Measurements from ENCODE around the gene ZNF697.
"Not testable (repeated sequence)": the region's sequence is repeated elsewhere in the genome, so short reads cannot be mapped to it uniquely, and the experiment has no call there.

ZNF697 gene

GRCh38 chr1:119613769-119614720 lies 34.0 kb downstream of the ZNF697 start:
- H3K4me3 ChIP-seq (ENCODE audit: control insufficient read depth, low read depth, low read length) = no peak overlapping the region
- peak; percentile 77 for TF ChIP-seq CTCF (conservative IDR thresholded peaks at IDR 0.05; ENCODE audit: control insufficient read depth, insufficient read depth, low read depth, low read length)
- DNase-seq (ENCODE audit: low read depth) = peak; percentile 84

GRCh38 chr1:119611701-119612113 lies 36.4 kb downstream of the ZNF697 start:
- DNase-seq (ENCODE audit: low read depth) = peak; percentile 28
- peak; percentile 70 for TF ChIP-seq CTCF (conservative IDR thresholded peaks at IDR 0.05; ENCODE audit: control insufficient read depth, insufficient read depth, low read depth, low read length)
- H3K4me3 ChIP-seq (ENCODE audit: control insufficient read depth, low read depth, low read length) = no peak overlapping the region

- DNase-seq (ENCODE audit: low read depth); H3K4me3 ChIP-seq (ENCODE audit: control insufficient read depth, low read depth, low read length): not testable (repeated sequence)
Measured at GRCh38 chr1:119608816-119609215, 39.2 kb downstream of the ZNF697 start.

- not testable (repeated sequence) for DNase-seq (ENCODE audit: low read depth); H3K4me3 ChIP-seq (ENCODE audit: control insufficient read depth, low read depth, low read length)
Measured at GRCh38 chr1:119607087-119607807, 40.8 kb downstream of the ZNF697 start.

- DNase-seq (ENCODE audit: low read depth) = no peak
- no peak for TF ChIP-seq CTCF (conservative IDR thresholded peaks at IDR 0.05; ENCODE audit: control insufficient read depth, insufficient read depth, low read depth, low read length)
- H3K4me3 ChIP-seq (ENCODE audit: control insufficient read depth, low read depth, low read length) = no peak overlapping the region
Measured at GRCh38 chr1:119606394-119606793, 41.7 kb downstream of the ZNF697 start.

GRCh38 chr1:119605686-119606085 lies 42.4 kb downstream of the ZNF697 start:
- no peak for TF ChIP-seq CTCF (conservative IDR thresholded peaks at IDR 0.05; ENCODE audit: control insufficient read depth, insufficient read depth, low read depth, low read length)
- H3K4me3 ChIP-seq (ENCODE audit: control insufficient read depth, low read depth, low read length) = no peak overlapping the region
- DNase-seq (ENCODE audit: low read depth) = no peak

GRCh38 chr1:119605080-119605479 lies 43.0 kb downstream of the ZNF697 start:
- not testable (repeated sequence) for H3K4me3 ChIP-seq (ENCODE audit: control insufficient read depth, low read depth, low read length)
- peak; percentile 45 for DNase-seq (ENCODE audit: low read depth)

- no peak overlapping the region for H3K4me3 ChIP-seq (ENCODE audit: control insufficient read depth, low read depth, low read length)
- no peak for TF ChIP-seq CTCF (conservative IDR thresholded peaks at IDR 0.05; ENCODE audit: control insufficient read depth, insufficient read depth, low read depth, low read length)
- no peak for DNase-seq (ENCODE audit: low read depth)
Measured at GRCh38 chr1:119603695-119604094, 44.4 kb downstream of the ZNF697 start.

GRCh38 chr1:119603241-119603640 lies 44.8 kb downstream of the ZNF697 start:
- DNase-seq (ENCODE audit: low read depth); H3K4me3 ChIP-seq (ENCODE audit: control insufficient read depth, low read depth, low read length): not testable (repeated sequence)

GRCh38 chr1:119602789-119603188 lies 45.3 kb downstream of the ZNF697 start:
- DNase-seq (ENCODE audit: low read depth); H3K4me3 ChIP-seq (ENCODE audit: control insufficient read depth, low read depth, low read length): not testable (repeated sequence)
